ENCODE data around the gene FBXO48.

DNA sequence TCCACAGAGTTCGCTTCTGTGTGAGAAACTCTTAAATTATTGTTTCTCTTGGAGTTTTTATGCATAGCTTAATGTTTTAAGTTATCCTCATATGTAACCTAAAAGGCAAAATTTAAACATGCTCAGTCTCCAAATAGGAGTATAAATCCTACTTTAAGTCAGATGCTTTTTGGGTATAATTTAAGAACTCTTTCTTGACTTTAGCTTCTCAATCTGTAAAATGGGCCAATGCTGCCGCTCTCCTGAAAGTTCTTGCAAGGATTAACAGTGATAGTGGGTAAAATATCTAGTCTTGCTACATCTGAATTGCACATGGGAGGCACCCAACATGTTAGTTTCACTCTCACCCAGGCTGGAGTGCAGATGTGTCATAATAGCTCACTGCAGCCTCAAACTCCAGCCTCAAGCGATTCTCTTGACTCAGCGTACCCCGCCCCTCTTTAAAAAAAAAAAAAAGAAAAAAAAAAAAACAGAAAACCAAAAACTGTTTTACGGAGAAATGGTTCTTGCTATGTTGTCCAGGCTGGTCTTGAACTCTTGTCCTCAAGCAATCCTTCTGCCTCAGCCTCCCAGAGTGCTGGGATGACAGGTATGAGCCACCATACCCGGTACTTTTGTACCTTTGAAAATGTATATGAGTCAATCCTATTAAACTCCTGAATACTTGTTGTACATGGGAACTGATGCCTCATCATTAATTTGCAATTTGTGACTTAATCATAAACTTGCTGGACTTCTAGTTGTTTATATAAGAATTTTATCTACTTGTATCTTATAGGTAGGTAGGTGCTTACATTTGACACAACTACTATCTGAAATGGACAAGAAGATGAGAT, 1.8 kb downstream of the FBXO48 start:
- TF ChIP-seq, protein P1, sequence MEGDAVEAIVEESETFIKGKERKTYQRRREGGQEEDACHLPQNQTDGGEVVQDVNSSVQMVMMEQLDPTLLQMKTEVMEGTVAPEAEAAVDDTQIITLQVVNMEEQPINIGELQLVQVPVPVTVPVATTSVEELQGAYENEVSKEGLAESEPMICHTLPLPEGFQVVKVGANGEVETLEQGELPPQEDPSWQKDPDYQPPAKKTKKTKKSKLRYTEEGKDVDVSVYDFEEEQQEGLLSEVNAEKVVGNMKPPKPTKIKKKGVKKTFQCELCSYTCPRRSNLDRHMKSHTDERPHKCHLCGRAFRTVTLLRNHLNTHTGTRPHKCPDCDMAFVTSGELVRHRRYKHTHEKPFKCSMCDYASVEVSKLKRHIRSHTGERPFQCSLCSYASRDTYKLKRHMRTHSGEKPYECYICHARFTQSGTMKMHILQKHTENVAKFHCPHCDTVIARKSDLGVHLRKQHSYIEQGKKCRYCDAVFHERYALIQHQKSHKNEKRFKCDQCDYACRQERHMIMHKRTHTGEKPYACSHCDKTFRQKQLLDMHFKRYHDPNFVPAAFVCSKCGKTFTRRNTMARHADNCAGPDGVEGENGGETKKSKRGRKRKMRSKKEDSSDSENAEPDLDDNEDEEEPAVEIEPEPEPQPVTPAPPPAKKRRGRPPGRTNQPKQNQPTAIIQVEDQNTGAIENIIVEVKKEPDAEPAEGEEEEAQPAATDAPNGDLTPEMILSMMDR (conservative IDR thresholded peaks at IDR 0.05 in 1 of 2, IDR thresholded peaks at IDR 0.05 in 1 of 2; ENCODE audit: low read depth in 1 of 2, low read length in 2 of 2), result no peak
- no peak for TF ChIP-seq EZH2 (IDR thresholded peaks at IDR 0.05; ENCODE audit: low read length, missing control alignments)

All from fibroblast of lung (primary cell).